Mesendoderm (in vitro differentiated cells): Measurements from ENCODE around the gene ABHD1.

Source experiments
- DNase-seq: peaks from one replicate; pipeline ENCODE4 v3.0.0; 2013
- H2AK5ac ChIP-seq: 2 replicates; pipeline ENCODE4 v1.6.1; 2013; ENCODE audit warnings: low read length, inconsistent platforms
- H2BK120ac ChIP-seq: 2 replicates; pipeline ENCODE4 v1.6.1; 2013; ENCODE audit warnings: low read depth, mild to moderate bottlenecking, low read length, moderate library complexity, mixed read lengths
- H2BK15ac ChIP-seq: replicated peaks from 2 replicates; pipeline ENCODE4 v1.6.1; 2013; ENCODE audit warnings: low read depth, mild to moderate bottlenecking, moderate library complexity
- H2BK5ac ChIP-seq: 2 replicates; pipeline ENCODE4 v1.6.1; 2013; ENCODE audit warnings: low read length, inconsistent platforms
- H3K18ac ChIP-seq: 2 replicates; pipeline ENCODE4 v1.6.1; 2013; ENCODE audit warnings: mild to moderate bottlenecking, low read length, mixed read lengths
- H3K23ac ChIP-seq: one replicate; pipeline ENCODE4 v1.6.1; 2013; ENCODE audit warnings: low read length
- H3K27ac ChIP-seq: 2 replicates; pipeline ENCODE4 v1.5.1; 2013; ENCODE audit warnings: low read depth, mild to moderate bottlenecking, inconsistent platforms, low read length, moderate library complexity
- H3K27me3 ChIP-seq: 2 replicates; pipeline ENCODE4 v1.6.1; 2013; ENCODE audit warnings: low read length, control low read depth, mild to moderate bottlenecking, inconsistent platforms; ENCODE audit not compliant: insufficient read depth, poor library complexity
- H3K36me3 ChIP-seq: 2 replicates; pipeline ENCODE4 v1.6.1; 2013; ENCODE audit warnings: low read length, inconsistent platforms; ENCODE audit not compliant: control insufficient read depth, insufficient read depth
- H3K4ac ChIP-seq: one replicate; pipeline ENCODE4 v1.6.1; 2013; ENCODE audit warnings: low read depth, mild to moderate bottlenecking, low read length, moderate library complexity
- H3K4me1 ChIP-seq: 2 replicates; pipeline ENCODE4 v1.6.1; 2013; ENCODE audit warnings: low read depth, low read length, inconsistent platforms; ENCODE audit not compliant: control insufficient read depth
- H3K4me2 ChIP-seq: 2 replicates; pipeline ENCODE4 v1.6.1; 2013; ENCODE audit warnings: low read length
- H3K4me3 ChIP-seq: 2 replicates; pipeline ENCODE4 v1.5.1; 2013; ENCODE audit warnings: mild to moderate bottlenecking, low read length
- H3K56ac ChIP-seq: one replicate; pipeline ENCODE4 v1.6.1; 2013; ENCODE audit warnings: low read length
- H3K79me1 ChIP-seq: 2 replicates; pipeline ENCODE4 v1.6.1; 2013; ENCODE audit warnings: low read length, inconsistent platforms
- H3K79me2 ChIP-seq: 2 replicates; pipeline ENCODE4 v1.6.1; 2013; ENCODE audit warnings: mild to moderate bottlenecking, low read length; ENCODE audit not compliant: control insufficient read depth, insufficient read depth
- H3K9ac ChIP-seq: 2 replicates; pipeline ENCODE4 v1.6.1; 2013; ENCODE audit warnings: low read length, inconsistent platforms
- H4K5ac ChIP-seq: one replicate; pipeline ENCODE4 v1.6.1; 2013; ENCODE audit warnings: low read length
- H4K8ac ChIP-seq: one replicate; pipeline ENCODE4 v1.6.1; 2013; ENCODE audit warnings: low read depth, mild to moderate bottlenecking, control low read depth, low read length, moderate library complexity
- WGBS: extraction: QIAGEN DNeasy Blood & Tissue Kit; methylation state at CpG from one replicate; pipeline ENCODE4 v1.1.7; 2013; ENCODE audit warnings: low lambda C conversion rate, missing lambda C conversion rate; ENCODE audit not compliant: insufficient coverage; ENCODE audit errors: extremely low coverage; 5-methylcytosine and 5-hydroxymethylcytosine counted together

The ABHD1 gene

DNA sequence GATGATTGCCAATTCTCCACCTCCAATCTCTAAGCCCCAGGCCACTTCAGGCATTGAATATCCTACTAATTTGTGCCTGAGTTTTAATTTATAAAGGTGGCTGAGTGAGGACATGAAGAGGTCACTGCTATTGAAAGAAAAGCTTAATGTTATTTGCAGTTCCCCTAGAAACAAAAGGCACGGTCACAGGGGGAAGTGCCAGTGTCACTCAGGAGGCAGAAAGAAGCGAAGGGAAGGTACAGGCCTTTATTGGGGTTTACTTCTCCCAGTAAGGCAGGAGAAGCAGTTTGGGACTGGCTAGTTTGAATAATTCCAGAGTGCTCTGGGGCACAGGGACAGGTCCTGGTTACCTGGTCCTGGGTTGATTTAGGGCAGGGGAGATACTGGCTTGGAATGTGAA is 1.7 kb upstream of the ABHD1 start:
- Histone ChIP-seq H3K4me3 (no peak overlapping the region), H3K79me1 (no peaks in the 10 kb centered on the region), H3K4me1 (peaks cover 2% of the 10 kb centered on the region), H3K23ac (no peak overlapping the region), H3K27ac (no peak overlapping the region), H2BK5ac (no peak overlapping the region), H3K36me3 (no peaks in the 10 kb centered on the region), H3K79me2 (no peaks in the 10 kb centered on the region), H3K4me2 (no peak overlapping the region), H4K8ac (no peak overlapping the region), H3K56ac (no peak overlapping the region), H3K9ac (no peak overlapping the region), H2AK5ac (no peak overlapping the region), H3K18ac (no peak overlapping the region), H4K5ac (no peak overlapping the region), H2BK15ac (no peak overlapping the region), H3K27me3 (peaks cover 18% of the 10 kb centered on the region), H3K4ac (no peak overlapping the region), H2BK120ac (no peak overlapping the region)
- no CpG with 5 or more reads among the region's 2 CpGs for WGBS
- no peak for DNase-seq

DNA sequence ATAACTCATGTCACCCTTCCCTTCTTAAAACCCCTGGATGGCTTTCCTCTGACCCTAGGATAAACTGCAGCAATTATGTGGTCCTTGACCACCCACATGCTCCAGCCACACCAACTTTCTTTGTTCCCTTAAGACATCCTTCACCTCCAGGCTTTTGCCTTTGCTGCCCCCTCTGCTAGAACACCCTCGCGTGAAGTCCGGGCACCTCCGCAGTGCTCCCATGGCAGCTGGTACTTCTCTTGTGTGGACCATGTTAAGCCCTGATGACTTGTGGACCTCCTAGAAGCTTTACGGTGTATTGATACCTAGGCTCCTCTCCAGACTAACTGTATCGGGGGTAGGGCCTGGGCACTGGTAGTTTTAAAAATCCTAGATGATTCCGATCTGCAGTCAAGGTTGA is 824 bp upstream of the ABHD1 start:
- H3K9ac ChIP-seq: no peak overlapping the region
- no peak overlapping the region for H3K4ac ChIP-seq
- H3K79me1 ChIP-seq: no peaks in the 10 kb centered on the region
- no peak overlapping the region for H2BK15ac ChIP-seq
- peaks cover 18% of the 10 kb centered on the region for H3K27me3 ChIP-seq
- no peak overlapping the region for H3K18ac ChIP-seq
- no peak overlapping the region for H3K56ac ChIP-seq
- H2AK5ac ChIP-seq: no peak overlapping the region
- no peak overlapping the region for H4K8ac ChIP-seq
- peaks cover 2% of the 10 kb centered on the region for H3K4me1 ChIP-seq
- no peak overlapping the region for H3K27ac ChIP-seq
- DNase-seq: no peak
- H2BK5ac ChIP-seq: no peak overlapping the region
- H4K5ac ChIP-seq: no peak overlapping the region
- no peak overlapping the region for H3K4me3 ChIP-seq
- H2BK120ac ChIP-seq: no peak overlapping the region
- H3K4me2 ChIP-seq: no peak overlapping the region
- H3K36me3 ChIP-seq: no peaks in the 10 kb centered on the region
- WGBS: no CpG with 5 or more reads among the region's 7 CpGs
- H3K23ac ChIP-seq: peak overlapping the region; percentile 74
- no peaks in the 10 kb centered on the region for H3K79me2 ChIP-seq

DNA sequence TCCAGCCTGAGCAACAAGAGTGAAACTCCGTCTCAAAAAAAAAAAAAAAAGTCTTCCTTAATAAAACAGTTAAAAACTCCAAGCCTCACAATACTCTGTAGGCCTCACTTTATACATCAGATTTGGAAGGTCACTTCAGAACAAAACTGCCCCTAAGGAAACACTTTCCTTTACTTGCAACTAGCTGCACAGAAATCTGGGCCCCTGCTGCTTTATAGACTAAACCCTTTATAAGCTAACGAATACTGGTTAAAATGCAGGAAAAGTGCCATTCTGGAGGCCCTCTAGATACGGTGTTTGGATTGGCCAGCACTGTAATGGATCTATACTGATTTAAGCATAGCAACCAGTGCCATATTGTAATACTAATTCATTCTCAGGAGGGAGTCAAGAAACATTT is 1.5 kb downstream of the ABHD1 start:
- no peak overlapping the region for H4K8ac ChIP-seq
- H3K56ac ChIP-seq: no peak overlapping the region
- no peak overlapping the region for H3K4me3 ChIP-seq
- H3K79me2 ChIP-seq: no peaks in the 10 kb centered on the region
- no peak overlapping the region for H2BK5ac ChIP-seq
- H3K79me1 ChIP-seq: no peaks in the 10 kb centered on the region
- no peak overlapping the region for H3K18ac ChIP-seq
- no CpG with 5 or more reads among the region's 3 CpGs for WGBS
- no peak overlapping the region for H3K9ac ChIP-seq
- no peak overlapping the region for H3K23ac ChIP-seq
- no peak overlapping the region for H3K4me2 ChIP-seq
- H2BK15ac ChIP-seq: no peak overlapping the region
- no peaks in the 10 kb centered on the region for H3K4me1 ChIP-seq
- no peak overlapping the region for H4K5ac ChIP-seq
- no peak overlapping the region for H3K4ac ChIP-seq
- H2AK5ac ChIP-seq: no peak overlapping the region
- DNase-seq: no peak
- H3K36me3 ChIP-seq: no peaks in the 10 kb centered on the region
- H2BK120ac ChIP-seq: no peak overlapping the region
- H3K27me3 ChIP-seq: peaks cover 8% of the 10 kb centered on the region
- H3K27ac ChIP-seq: no peak overlapping the region

DNA sequence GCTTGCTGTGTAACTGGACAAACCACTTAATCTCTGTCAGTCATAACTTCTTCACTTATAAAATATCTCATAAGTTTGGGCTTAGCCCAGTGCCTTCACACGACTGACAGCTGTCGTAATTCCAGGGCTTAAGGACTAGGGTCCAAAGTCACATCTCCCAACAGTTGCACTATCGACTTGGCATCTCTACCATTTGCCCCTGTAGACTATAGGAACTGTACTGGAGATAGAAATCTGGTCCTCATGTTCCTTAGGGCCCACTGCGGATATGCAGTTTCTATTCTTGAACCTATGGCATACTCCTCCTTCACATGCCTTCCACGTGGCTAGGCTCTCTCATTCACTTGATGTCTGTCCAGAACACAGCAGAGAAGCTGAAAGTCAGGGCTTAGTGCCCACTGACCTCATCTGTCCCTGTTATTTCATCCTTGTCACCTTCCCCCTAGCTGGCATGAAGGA is 2.7 kb downstream of the ABHD1 start:
- Histone ChIP-seq H3K23ac (no peak overlapping the region), H3K4ac (no peak overlapping the region), H3K4me2 (no peak overlapping the region), H3K36me3 (no peaks in the 10 kb centered on the region), H3K4me3 (no peak overlapping the region), H3K9ac (no peak overlapping the region), H4K8ac (no peak overlapping the region), H2BK120ac (no peak overlapping the region), H2BK15ac (no peak overlapping the region), H3K4me1 (no peaks in the 10 kb centered on the region), H2AK5ac (no peak overlapping the region), H3K56ac (no peak overlapping the region), H3K18ac (no peak overlapping the region), H3K79me1 (no peaks in the 10 kb centered on the region), H3K27ac (no peak overlapping the region), H4K5ac (no peak overlapping the region), H2BK5ac (no peak overlapping the region), H3K79me2 (no peaks in the 10 kb centered on the region), H3K27me3 (peaks cover 8% of the 10 kb centered on the region)
- DNase-seq: no peak
- WGBS: no CpG with 5 or more reads among the region's 5 CpGs

DNA sequence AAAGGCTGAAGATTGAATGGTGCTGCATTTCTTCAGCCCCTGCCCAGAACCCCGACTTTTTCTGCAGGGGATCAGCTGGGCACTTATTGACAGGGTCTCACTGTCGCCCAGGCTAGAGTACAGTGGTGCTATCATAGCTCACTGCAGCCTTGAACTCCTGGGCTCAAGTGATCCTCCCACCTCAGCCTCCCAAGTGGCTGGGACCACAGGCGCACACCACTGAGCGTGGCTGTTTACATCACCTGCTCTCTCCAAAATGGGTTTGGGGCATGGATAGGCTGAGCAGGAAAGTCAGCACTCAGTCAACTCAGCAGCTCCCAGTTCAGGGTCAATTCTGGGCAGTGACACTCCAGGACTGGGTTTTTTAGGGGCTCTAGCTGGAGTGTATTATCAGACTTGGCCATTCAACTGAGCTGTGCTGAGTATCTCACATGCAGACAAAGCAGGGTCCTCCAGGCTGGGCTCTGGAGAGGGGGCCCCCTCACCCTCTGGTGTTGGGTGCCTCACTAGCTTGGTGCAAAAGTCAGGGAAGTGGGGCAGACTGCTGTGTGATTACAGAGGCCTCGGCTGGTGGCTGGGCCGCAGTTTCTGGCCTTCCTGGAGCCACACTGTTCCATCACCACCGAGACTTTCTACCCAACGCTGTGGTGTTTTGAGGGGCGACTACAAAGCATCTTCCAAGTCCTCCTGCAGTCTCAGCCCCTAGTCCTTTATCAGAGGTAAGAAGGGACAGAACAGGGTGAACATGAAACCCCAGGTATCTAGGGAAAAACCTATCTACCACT is 4.5 kb downstream of the ABHD1 start:
- H3K27me3 ChIP-seq: peaks cover 2% of the 10 kb centered on the region
- H3K4ac ChIP-seq: no peak overlapping the region
- H4K8ac ChIP-seq: no peak overlapping the region
- H2BK120ac ChIP-seq: no peak overlapping the region
- H3K4me1 ChIP-seq: peaks cover 2% of the 10 kb centered on the region
- H3K79me2 ChIP-seq: peaks cover 3% of the 10 kb centered on the region
- no peak overlapping the region for H3K27ac ChIP-seq
- no peak overlapping the region for H3K4me3 ChIP-seq
- H3K4me2 ChIP-seq: no peak overlapping the region
- no peak overlapping the region for H4K5ac ChIP-seq
- H3K18ac ChIP-seq: no peak overlapping the region
- no peak overlapping the region for H2AK5ac ChIP-seq
- H3K9ac ChIP-seq: no peak overlapping the region
- DNase-seq: no peak
- no peak overlapping the region for H2BK15ac ChIP-seq
- H3K56ac ChIP-seq: no peak overlapping the region
- H3K23ac ChIP-seq: no peak overlapping the region
- WGBS: no CpG with 5 or more reads among the region's 9 CpGs
- peaks cover 8% of the 10 kb centered on the region for H3K36me3 ChIP-seq
- H2BK5ac ChIP-seq: no peak overlapping the region
- peaks cover 5% of the 10 kb centered on the region for H3K79me1 ChIP-seq
